BLaER1 (cell line): ENCODE data around the gene FIP1L1.

ENCODE experiments used
- H3K27ac ChIP-seq: shearing (Covaris generic); formaldehyde crosslinking; 2 replicates; pipeline ENCODE4 v1.8.1; 2022
- H3K27me3 ChIP-seq: shearing (Covaris generic); formaldehyde crosslinking; 2 replicates; pipeline ENCODE4 v1.8.1; 2022
- H3K36me3 ChIP-seq: shearing (Covaris generic); formaldehyde crosslinking; 2 replicates; pipeline ENCODE4 v1.8.1; 2022
- H3K4me1 ChIP-seq: shearing (Covaris generic); formaldehyde crosslinking; 2 replicates; pipeline ENCODE4 v1.8.1; 2022
- H3K4me2 ChIP-seq: shearing (Covaris generic); formaldehyde crosslinking; 2 replicates; pipeline ENCODE4 v1.8.1; 2022
- H3K4me3 ChIP-seq: shearing (Covaris generic); formaldehyde crosslinking; 2 replicates; pipeline ENCODE4 v1.8.1; 2022
- H3K9ac ChIP-seq: shearing (Covaris generic); formaldehyde crosslinking; 2 replicates; pipeline ENCODE4 v1.8.1; 2022
- H3K9me3 ChIP-seq: shearing (Covaris generic); formaldehyde crosslinking; 2 replicates; pipeline ENCODE4 v1.8.1; 2022
- H4K20me1 ChIP-seq: shearing (Covaris generic); formaldehyde crosslinking; 2 replicates; pipeline ENCODE4 v1.8.1; 2022
- Cebpa-rat ChIP-seq: shearing (Covaris generic); IDR thresholded peaks from 2 replicates; pipeline ENCODE4 v1.8.1; 2022

Gene FIP1L1

DNA sequence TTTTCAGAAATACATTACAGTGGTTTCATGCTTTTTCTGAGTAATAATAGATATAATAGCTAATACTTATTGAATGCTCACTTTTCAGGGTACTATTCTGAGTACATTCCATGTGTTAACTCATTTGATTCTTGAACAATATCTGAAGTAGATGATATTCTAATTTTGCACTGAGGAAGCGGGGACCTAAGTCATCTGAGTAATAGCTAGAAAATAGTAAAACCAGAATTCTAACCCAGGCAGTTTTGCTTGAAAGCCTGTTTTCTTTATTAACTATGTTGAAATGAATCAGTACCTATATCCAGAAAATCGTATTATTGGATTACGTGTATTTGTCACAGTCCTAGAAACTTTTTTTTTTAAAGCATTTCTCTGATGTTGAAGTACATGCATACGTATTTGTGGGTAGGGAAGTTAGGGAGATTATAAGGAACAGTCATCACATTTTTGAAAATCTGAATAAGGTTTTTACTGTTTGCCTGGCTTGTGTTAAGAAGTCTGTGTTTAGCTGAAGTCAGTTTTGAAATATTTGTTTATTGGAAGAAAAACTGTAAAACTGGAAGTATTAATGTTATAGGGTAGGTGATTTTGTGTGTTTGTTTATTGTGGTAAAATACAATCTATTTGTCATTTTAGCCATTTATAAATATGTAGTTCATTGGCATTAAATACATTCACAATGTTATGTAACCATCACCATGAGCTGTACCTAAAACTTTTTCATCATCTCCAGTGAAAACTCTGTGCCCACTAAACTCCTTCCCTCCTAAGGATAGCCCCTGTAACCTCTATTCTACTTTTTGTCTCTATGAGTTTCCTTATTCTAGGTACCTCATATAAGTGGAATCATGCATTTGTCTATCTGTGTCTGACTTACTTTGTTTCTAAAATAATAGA lies 55.3 kb downstream of the FIP1L1 start:
- no peak for TF ChIP-seq Cebpa-rat
- Histone ChIP-seq H3K4me3 (no peak overlapping the region), H3K27ac (no peak overlapping the region), H3K4me2 (no peak overlapping the region), H3K27me3 (no peaks in the 10 kb centered on the region), H3K9ac (no peak overlapping the region), H3K36me3 (peaks cover 78% of the 10 kb centered on the region), H4K20me1 (0 out of 2 replicates have a peak, but pooled peaks cover 12% of the 10 kb centered on the region), H3K9me3 (no peaks in the 10 kb centered on the region), H3K4me1 (0 out of 2 replicates have a peak, but pooled peaks cover 5% of the 10 kb centered on the region)

DNA sequence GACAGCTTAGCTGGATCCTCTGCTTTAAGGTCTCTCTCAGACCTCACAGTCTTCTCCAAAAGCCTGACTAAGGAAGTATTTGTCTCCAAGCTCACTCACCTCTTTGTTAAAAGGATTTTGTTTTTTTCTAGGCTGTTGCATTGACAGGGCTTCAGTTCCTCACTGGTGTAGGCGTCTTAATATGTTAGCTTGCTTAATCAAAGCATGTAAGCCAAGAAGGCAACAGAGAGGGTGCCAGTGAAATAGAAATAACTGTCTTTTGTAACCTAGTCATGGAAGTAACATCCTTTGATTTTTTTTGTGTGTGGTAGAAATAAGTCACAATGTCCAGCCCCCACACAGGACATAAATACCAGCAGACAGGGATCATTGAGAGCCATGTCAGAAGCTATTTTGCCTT lies 58.8 kb downstream of the FIP1L1 start:
- no peak overlapping the region for H3K9ac ChIP-seq
- H3K27ac ChIP-seq, result no peak overlapping the region
- no peak overlapping the region for H3K4me3 ChIP-seq
- no peaks in the 10 kb centered on the region for H3K9me3 ChIP-seq
- H3K36me3 ChIP-seq, result peaks cover 58% of the 10 kb centered on the region
- H3K4me2 ChIP-seq, result no peak overlapping the region
- H4K20me1 ChIP-seq, result peaks cover 26% of the 10 kb centered on the region; the same call in 1 of the 2 replicates
- no peaks in the 10 kb centered on the region for H3K27me3 ChIP-seq
- no peaks in the 10 kb centered on the region for H3K4me1 ChIP-seq
- no peak for TF ChIP-seq Cebpa-rat

DNA sequence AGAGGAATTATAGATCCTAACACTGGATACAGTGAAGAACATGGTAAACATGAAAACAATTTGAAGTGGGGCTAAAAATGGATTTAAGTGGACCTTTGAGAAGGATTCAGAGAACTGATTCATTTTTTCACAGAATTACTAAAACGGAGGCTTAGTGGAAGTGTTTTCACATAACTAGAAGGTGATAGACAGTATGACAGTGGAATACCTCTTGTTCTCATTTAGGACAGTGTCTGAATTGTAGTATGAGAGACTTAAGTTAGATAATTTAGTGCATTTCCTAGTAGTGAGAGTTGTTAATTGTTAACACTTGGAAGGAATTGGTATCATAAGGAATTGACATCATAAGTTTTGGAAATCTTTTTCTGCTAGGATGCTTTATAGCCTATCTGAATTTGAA lies 64.1 kb downstream of the FIP1L1 start:
- Histone ChIP-seq H3K36me3 (peaks cover 66% of the 10 kb centered on the region), H3K27me3 (no peaks in the 10 kb centered on the region), H4K20me1 (peaks cover 19% of the 10 kb centered on the region; the same call in 1 of the 2 replicates), H3K4me1 (no peaks in the 10 kb centered on the region), H3K9me3 (no peaks in the 10 kb centered on the region), H3K9ac (no peak overlapping the region), H3K27ac (no peak overlapping the region), H3K4me2 (no peak overlapping the region), H3K4me3 (no peak overlapping the region)
- no peak for TF ChIP-seq Cebpa-rat

DNA sequence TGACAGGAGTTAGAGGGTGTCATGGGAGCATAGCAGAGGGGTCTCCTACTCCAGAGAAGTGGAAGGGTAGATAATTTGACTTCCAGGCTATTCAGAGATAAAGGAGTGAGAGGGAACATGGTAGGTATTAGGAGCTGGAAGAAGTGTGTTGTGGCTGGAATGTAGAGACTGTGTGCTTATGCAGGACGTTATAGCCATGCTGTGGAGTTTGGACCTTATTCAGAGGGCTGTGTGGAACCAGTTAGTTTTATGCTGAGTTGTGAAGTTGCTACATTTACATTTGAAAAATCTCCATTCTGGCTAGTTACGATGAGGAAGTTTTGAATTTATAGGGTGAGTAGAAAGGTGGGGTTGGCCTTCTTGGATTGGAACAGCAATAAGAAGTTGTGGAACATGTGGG lies 67.5 kb downstream of the FIP1L1 start:
- H3K9me3 ChIP-seq, result no peaks in the 10 kb centered on the region
- no peak overlapping the region for H3K4me3 ChIP-seq
- no peak overlapping the region for H3K27ac ChIP-seq
- peaks cover 54% of the 10 kb centered on the region for H3K36me3 ChIP-seq
- TF ChIP-seq Cebpa-rat, result no peak
- no peaks in the 10 kb centered on the region for H3K4me1 ChIP-seq
- H3K4me2 ChIP-seq, result no peak overlapping the region
- 0 out of 2 replicates have a peak, but pooled peaks cover 2% of the 10 kb centered on the region for H4K20me1 ChIP-seq
- no peak overlapping the region for H3K9ac ChIP-seq
- H3K27me3 ChIP-seq, result no peaks in the 10 kb centered on the region

DNA sequence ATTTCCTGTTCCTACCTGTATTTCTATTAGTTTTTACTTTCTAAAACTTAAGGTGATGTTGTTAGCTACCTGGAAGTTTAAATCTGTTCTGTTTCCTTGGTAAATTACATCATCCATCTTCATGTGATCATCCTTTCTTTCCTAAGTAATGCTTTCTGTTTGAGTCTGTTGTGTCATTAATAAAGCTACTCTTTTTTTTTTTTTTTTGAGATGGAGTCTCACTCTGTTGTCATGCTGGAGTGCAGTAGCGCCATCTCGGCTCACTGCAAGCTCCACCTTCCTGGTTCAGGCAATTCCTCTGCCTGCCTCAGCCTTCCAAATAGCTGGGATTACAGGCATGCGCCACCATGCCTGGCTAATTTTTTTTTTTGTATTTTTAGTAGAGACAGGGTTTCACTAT lies 73.3 kb downstream of the FIP1L1 start:
- H3K9ac ChIP-seq, result no peak overlapping the region
- no peak overlapping the region for H3K27ac ChIP-seq
- no peak overlapping the region for H3K4me3 ChIP-seq
- H3K36me3 ChIP-seq, result peaks cover 64% of the 10 kb centered on the region
- no peak for TF ChIP-seq Cebpa-rat
- H3K4me2 ChIP-seq, result no peak overlapping the region
- no peaks in the 10 kb centered on the region for H3K4me1 ChIP-seq
- no peaks in the 10 kb centered on the region for H4K20me1 ChIP-seq
- no peaks in the 10 kb centered on the region for H3K9me3 ChIP-seq
- H3K27me3 ChIP-seq, result no peaks in the 10 kb centered on the region

DNA sequence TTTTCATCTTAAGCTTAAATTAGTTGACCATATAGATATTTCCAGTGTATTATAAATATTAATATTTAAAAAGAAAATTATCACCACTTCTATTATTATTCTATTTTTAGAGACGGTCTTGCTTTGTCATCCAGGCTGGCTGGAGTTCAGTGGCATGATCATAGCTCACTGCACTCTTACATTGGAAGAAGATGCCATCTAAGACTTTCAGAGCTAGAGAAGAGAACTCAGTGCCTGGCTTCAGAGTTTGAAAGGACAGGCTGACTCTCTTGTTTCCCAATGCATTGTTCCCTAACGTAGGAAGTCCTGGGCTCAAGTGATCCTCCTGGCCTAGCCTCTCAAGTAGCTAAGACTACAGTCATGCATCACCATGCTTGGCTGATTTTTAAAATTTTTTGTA lies 75.9 kb downstream of the FIP1L1 start:
- peaks cover 75% of the 10 kb centered on the region for H3K36me3 ChIP-seq

DNA sequence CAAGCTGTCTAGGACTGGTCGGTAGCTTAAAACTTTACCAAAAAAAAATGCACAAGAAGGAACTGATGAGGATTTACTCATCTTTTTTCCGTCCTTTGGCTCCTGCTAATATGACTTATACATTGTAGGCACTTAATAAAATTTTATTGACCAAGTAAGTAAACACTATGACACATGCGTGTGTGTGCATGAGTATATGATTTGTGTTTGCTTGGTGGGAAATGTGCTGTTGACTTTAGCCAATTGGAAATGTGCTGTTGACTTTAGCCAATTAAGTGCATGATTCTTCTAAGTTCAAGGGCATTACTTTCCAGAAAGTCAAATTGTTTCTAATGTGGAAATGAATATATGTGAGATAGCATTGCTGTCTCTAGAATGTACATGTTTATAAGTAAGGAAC lies 78.3 kb downstream of the FIP1L1 start:
- Histone ChIP-seq H3K27ac (no peak overlapping the region), H3K4me3 (no peak overlapping the region), H3K9ac (no peak overlapping the region), H3K27me3 (no peaks in the 10 kb centered on the region), H3K36me3 (peaks cover 86% of the 10 kb centered on the region), H3K4me2 (no peak overlapping the region), H3K4me1 (no peaks in the 10 kb centered on the region), H3K9me3 (no peaks in the 10 kb centered on the region), H4K20me1 (no peaks in the 10 kb centered on the region)
- TF ChIP-seq Cebpa-rat, result no peak

More for the DNA sequence above, 75.9 kb downstream of the FIP1L1 start:
- no peak overlapping the region for H3K27ac ChIP-seq
- H3K4me1 ChIP-seq, result no peaks in the 10 kb centered on the region
- H3K9me3 ChIP-seq, result no peaks in the 10 kb centered on the region
- no peak overlapping the region for H3K4me3 ChIP-seq
- H3K27me3 ChIP-seq, result no peaks in the 10 kb centered on the region
- TF ChIP-seq Cebpa-rat, result no peak
- no peak overlapping the region for H3K4me2 ChIP-seq
- no peak overlapping the region for H3K9ac ChIP-seq
- no peaks in the 10 kb centered on the region for H4K20me1 ChIP-seq

DNA sequence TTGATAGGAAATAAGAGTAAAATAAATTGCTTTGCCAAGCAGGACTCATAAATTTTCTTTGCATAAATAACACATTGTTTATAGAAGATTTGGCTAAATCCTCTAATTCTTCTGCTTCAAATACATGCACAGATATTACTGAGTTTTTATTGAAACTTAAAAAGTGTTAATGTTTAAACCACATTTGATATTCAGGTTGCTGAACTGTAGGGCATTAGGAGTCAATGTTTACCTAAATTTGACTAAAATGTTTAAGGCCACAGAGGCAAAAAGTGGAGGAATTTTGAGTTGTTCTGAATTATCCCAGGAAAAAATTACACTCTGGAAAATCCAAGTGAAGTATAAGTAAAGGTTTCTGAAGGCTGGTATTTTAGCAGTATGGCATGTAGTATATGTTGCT lies 78.7 kb downstream of the FIP1L1 start:
- no peak overlapping the region for H3K27ac ChIP-seq
- TF ChIP-seq Cebpa-rat, result no peak
- no peak overlapping the region for H3K4me2 ChIP-seq
- H3K36me3 ChIP-seq, result peaks cover 86% of the 10 kb centered on the region
- H3K9me3 ChIP-seq, result no peaks in the 10 kb centered on the region
- H3K27me3 ChIP-seq, result no peaks in the 10 kb centered on the region
- no peaks in the 10 kb centered on the region for H3K4me1 ChIP-seq
- H3K9ac ChIP-seq, result no peak overlapping the region
- no peaks in the 10 kb centered on the region for H4K20me1 ChIP-seq
- no peak overlapping the region for H3K4me3 ChIP-seq

DNA sequence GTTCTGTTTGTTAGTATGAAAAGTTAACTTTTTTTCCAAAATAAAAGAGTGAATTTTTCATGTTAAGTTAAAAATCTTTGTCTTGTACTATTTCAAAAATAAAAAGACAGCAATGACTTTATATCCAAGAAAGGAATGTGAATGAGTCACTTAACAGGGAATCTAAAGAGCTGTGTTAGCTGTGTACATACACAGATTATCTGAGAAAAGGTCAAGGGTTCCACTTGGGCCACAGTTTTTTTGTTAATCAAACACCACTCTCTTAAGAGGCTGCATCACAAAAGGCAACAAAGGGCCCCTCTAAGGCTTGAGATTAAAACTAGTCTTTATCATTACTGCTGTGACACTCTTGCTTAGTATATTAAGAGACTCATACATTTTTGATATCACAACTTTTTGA lies 82.1 kb downstream of the FIP1L1 start:
- Histone ChIP-seq H3K27ac (no peak overlapping the region), H3K9me3 (no peaks in the 10 kb centered on the region), H3K4me2 (no peak overlapping the region), H3K27me3 (no peaks in the 10 kb centered on the region), H4K20me1 (no peaks in the 10 kb centered on the region), H3K4me1 (no peaks in the 10 kb centered on the region), H3K36me3 (peaks cover 84% of the 10 kb centered on the region), H3K9ac (no peak overlapping the region), H3K4me3 (no peak overlapping the region)
- TF ChIP-seq Cebpa-rat, result no peak

DNA sequence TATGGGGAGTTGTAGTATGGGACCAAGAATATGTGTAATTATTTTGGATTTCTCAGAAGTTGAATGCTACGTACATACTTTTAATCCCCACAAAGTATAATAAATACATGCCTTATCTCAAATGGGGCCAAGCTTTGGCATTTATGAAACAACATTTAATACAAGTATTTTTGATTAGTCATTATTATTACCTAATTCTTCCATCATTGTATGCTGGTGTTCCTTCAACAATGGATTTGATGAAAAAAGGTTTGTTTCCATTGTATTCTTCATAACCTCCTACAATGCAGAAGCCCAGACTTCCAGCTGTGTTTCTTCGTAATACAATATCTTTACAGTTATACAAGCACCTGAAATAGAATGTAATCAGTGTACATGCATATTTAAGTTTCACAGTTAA lies 83.8 kb downstream of the FIP1L1 start:
- TF ChIP-seq Cebpa-rat, result no peak
- Histone ChIP-seq H3K9ac (no peak overlapping the region), H3K36me3 (peaks cover 67% of the 10 kb centered on the region), H3K4me1 (no peaks in the 10 kb centered on the region), H3K27ac (no peak overlapping the region), H3K27me3 (no peaks in the 10 kb centered on the region), H3K4me3 (no peak overlapping the region), H3K9me3 (peaks cover 1% of the 10 kb centered on the region; the same call in 1 of the 2 replicates), H3K4me2 (no peak overlapping the region), H4K20me1 (no peaks in the 10 kb centered on the region)
